GM21515 (cell line): ENCODE data around the gene ERCC2.

Experiments used
- ATAC-seq: cut with Tn5 transposase; IDR thresholded peaks from one replicate; pipeline ENCODE4 v1.9.1; 2021; ENCODE audit not compliant: unreplicated experiment

Gene ERCC2

DNA sequence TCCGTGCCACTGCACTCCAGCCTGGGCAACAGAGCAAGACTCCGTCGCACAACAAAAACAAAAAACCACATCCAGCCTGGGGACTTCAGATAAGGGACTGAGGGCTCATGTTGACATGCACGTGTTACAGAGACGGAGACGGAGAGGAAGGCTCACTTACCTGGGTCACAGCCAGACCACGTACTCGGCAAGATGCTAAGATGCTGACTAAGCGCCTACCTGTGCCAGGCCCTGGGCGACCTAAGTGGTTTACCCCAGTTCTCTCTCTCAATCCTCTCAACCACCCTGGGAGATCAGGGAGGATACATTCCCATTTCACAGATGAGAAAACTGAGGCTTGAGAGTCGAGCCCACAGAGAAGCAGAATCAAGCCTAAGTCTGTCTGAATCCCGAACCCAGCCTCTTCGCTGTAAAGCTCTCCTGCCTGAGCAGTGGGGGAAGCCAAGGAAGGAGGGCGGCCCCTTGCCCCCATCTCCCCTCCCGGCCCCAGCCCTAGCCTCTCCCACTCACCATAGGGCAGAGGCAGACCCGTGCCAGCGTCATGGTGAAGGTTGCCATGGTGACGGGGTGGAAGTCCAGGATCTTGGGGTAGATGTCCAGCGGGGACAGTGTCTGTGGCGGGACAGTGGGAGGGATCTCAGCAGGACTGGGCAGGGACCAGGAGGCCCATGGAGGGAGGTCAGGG, 13.5 kb downstream of the ERCC2 start:
- no peak for ATAC-seq

DNA sequence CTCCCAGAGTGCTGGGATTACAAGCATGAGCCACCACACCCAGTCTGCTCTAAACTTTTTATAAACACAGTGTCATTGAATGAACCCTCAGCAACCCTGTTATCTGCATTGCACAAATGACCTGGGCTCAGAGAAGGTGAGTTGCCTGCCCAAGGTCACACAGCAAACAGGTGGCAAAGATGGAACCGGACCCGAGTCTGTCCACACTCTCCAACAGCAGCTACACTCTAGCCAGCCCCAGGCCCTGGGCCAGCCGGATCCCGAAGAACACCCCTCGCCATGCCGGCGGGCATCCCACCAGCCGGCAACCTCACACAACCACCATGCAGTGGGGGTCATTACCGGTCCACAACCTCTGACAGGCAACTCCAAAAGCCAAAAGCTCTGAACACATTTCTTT, 14.5 kb downstream of the ERCC2 start:
- ATAC-seq = no peak

DNA sequence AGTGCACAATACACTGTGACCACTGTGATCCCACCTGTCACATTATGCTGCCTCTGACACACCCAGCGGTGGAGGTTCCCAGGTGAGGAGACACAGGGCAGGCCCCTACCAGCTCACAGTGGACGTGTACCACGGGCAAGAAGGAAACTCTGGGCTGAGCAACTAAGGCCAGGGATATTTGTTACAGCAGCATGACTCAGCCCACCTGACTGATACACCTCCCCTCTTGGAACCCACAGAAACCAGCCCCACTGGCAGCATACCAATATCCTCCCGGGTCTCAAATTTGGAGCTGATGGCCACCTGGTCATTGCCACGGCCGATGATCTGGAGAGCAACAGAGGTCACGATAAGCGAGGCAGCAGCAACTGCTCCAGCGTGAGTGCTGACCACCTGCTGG, 15.0 kb downstream of the ERCC2 start:
- no peak for ATAC-seq

DNA sequence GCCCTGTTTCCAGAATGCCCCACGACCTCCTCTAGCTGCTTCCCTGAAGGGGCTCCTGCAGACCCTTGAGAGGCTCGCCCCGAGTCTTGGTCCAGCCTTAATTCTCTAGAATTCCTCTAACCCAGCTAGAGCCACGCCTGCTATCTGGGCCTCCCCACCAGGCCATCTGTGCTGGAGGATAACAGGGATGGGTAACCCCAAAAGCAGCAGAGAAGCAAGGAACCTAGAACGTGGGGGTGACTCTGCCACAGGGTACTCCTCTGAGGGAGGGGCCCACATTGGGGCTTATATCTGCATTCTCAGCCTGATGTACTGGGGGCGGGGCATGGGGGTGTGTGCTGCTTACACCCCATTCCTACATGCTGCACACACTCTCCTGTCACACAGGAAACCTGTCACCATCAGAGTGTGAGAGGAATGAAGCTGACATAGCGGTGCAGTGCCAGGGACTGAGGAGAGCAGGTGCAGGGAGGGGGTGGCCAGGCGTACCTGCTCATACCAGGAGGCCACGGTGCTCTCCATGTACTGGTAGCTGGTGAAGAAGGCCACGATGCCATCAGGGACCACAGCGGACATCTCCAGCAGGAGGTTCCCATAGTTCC, 16.0 kb downstream of the ERCC2 start:
- ATAC-seq = no peak

GRCh38 chr19:45352914-45353796, 17.2 kb downstream of the ERCC2 start:
- ATAC-seq = no peak

GRCh38 chr19:45352471-45352870, 17.9 kb downstream of the ERCC2 start:
- ATAC-seq = no peak

GRCh38 chr19:45352062-45352461, 18.3 kb downstream of the ERCC2 start:
- ATAC-seq = no peak

GRCh38 chr19:45351401-45351952, 18.9 kb downstream of the ERCC2 start:
- ATAC-seq = no peak

GRCh38 chr19:45350477-45351058, 19.8 kb downstream of the ERCC2 start:
- no peak for ATAC-seq

DNA sequence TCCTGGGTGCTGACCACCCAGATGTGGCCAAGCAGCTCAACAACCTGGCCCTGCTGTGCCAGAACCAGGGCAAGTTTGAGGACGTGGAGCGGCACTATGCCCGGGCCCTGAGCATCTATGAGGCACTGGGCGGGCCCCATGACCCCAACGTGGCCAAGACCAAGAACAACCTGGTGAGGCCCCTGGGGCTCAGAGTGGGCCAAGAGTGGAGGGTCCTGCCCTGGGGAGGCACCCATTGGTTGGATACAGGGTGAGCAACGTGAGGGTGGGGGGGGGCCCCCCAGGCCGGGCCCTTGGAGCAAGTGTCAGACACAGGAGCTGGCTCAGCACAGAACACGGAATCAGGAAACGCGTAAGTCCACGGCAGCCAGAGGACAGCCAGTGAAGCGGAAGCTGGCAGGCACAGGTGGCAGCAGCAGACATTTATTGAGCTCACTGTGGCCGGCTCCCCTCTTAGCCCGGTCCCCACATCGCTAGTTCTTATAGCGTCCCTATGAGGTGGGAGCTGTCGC, 20.9 kb downstream of the ERCC2 start:
- ATAC-seq = no peak

DNA sequence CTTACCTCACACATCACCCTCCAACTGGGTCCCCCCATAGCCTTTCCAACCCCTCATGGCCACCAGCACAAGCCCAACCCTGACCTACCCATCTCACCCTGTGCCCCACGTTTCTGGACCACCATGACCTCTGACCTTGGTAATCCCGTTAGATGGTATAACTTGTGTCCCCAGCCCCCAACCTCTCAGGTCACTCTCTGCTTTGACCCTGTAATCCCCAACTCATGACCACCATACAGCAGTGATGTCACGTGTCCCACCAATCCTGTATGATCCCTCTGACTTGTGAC, 21.3 kb downstream of the ERCC2 start:
- ATAC-seq = no peak

GRCh38 chr19:45348367-45349125, 21.8 kb downstream of the ERCC2 start:
- ATAC-seq = no peak

DNA sequence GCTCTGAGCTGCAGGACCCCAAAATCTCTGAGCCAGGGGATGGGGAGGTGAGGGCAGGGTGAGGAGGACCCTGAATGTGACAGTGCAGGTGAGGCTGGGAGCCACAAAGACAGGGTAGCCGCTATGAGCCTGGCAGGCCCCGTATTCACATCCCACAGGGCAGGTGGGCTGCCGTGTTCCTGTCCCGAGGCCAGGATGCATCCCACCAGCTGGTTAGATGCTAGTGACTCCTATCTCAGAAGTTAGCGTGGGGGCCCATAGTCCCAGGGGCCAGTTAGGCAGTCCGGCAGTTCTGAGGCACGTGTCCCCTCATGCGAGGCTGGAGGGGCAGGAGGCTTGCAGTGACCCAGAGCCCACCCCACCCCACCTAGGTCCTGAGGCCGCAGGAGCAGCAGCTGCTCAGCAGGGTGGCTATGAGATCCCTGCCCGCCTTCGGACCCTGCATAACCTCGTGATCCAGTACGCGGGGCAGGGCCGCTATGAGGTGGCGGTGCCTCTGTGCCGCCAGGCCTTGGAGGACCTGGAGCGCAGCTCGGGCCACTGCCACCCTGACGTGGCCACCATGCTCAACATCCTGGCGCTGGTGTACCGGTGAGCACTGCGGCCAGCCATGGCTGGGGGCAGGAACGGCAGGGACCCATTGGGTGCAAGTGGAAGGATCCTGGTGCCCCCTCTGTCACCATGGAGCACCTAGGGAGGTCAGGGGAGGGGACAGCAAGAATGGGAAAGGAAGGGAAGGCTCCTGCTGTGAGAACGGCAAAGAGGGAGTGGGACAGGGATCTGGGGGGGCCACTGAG, 22.6 kb downstream of the ERCC2 start:
- ATAC-seq = no peak

GRCh38 chr19:45346449-45346848, 23.9 kb downstream of the ERCC2 start:
- no peak for ATAC-seq

DNA sequence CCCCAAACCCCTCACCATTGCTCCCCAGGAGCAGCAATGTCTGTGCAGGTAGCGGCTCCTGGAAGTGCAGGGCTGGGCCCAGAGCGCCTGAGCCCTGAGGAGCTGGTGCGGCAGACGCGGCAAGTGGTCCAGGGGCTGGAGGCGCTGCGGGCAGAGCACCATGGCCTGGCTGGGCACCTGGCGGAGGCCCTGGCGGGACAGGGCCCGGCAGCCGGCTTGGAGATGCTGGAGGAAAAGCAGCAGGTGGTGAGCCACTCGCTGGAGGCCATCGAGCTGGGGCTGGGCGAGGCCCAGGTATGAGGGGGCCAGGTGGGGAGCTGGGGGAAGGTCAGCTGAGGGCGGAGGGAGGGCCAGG, 24.9 kb downstream of the ERCC2 start:
- ATAC-seq = no peak

- ATAC-seq = no peak
Measured at GRCh38 chr19:45344621-45345505, 25.5 kb downstream of the ERCC2 start.

DNA sequence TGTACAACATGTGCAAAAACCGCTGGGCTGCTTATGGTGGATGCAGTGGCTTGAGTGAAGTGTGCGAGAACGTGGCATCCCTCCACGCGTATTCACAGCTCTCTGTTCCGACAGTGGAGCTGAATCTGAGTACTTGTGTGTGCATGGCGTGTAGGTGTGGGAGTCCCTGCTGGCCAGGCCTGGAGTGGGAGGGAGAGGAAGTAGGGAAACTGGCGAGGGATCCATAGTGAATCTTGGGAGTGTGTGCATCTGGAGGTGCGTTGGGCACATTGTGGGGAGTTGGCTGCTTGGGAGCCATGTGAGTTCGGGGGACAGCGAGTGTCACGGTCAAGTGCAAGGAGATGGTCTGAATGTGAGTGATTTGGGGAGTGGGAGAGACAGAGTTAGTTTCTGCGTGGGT, 27.5 kb downstream of the ERCC2 start:
- ATAC-seq = no peak

GRCh38 chr19:45340899-45341453, 29.4 kb downstream of the ERCC2 start:
- no peak for ATAC-seq
